B cell (primary cell): ENCODE data around the gene PLCL1.

ENCODE experiments used
- EZH2 ChIP-seq: IDR thresholded peaks from 2 replicates; pipeline ENCODE4 v1.6.1; 2012; ENCODE audit warnings: borderline replicate concordance, low read depth, mild to moderate bottlenecking, moderate library complexity, low read length; ENCODE audit not compliant: insufficient read depth, poor library complexity, severe bottlenecking
- TF ChIP-seq, protein P1 (sequence below): fragments of 200-600 bp; IDR thresholded peaks from one replicate; pipeline ENCODE4 v1.8.0; 2022; ENCODE audit warnings: antibody characterized with exemption, mild to moderate bottlenecking

DNA sequence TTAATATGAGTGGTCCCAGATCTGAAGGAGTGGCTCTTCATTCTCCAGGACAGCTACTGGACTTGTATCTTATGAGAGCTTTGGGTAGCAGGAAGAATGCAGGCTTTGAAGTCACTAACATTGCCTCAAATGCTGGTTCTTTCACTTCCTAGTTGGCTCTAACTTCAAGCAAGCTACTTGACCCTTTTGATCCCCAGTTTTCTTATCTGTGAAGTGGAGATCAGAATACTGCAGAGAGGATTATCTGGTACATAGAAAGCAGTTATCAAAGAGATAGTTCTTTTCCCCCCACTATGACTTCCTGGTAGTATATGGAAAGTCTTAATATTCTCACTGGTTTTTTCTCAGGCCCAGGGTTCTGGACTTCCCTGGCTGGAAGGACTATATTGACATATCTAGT, 3.4 kb upstream of the PLCL1 start:
- TF ChIP-seq, protein P1, sequence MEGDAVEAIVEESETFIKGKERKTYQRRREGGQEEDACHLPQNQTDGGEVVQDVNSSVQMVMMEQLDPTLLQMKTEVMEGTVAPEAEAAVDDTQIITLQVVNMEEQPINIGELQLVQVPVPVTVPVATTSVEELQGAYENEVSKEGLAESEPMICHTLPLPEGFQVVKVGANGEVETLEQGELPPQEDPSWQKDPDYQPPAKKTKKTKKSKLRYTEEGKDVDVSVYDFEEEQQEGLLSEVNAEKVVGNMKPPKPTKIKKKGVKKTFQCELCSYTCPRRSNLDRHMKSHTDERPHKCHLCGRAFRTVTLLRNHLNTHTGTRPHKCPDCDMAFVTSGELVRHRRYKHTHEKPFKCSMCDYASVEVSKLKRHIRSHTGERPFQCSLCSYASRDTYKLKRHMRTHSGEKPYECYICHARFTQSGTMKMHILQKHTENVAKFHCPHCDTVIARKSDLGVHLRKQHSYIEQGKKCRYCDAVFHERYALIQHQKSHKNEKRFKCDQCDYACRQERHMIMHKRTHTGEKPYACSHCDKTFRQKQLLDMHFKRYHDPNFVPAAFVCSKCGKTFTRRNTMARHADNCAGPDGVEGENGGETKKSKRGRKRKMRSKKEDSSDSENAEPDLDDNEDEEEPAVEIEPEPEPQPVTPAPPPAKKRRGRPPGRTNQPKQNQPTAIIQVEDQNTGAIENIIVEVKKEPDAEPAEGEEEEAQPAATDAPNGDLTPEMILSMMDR, result no peak
- no peak for TF ChIP-seq EZH2
